ENCODE data around the gene RFX4. TPM values are rescaled to one million over a fixed set of nuclear protein-coding genes. Genes with fewer than 3 reads are reported as not detected.
"Not testable (repeated sequence)": the region's sequence is repeated elsewhere in the genome, so short reads cannot be mapped to it uniquely, and the experiment has no call there.

The RFX4 gene
- total RNA-seq, 1 donor from 2014 or later, result not detected

GRCh38 chr12:106602076-106602475 lies 19.3 kb downstream of the RFX4 start:
- Mint-ChIP-seq H3K9me3 (no peaks in the 10 kb centered on the region), H3K27me3 (ENCODE audit: low read depth) (peaks cover 32% of the 10 kb centered on the region), H3K27ac (no peak overlapping the region), H3K36me3 (no peaks in the 10 kb centered on the region), H3K4me3 (no peak overlapping the region), H3K4me1 (no peaks in the 10 kb centered on the region)
- DNase-seq (ENCODE audit: low spot score in 2 of 2, unreplicated experiment in 2 of 2), result no peak
- no peak for TF ChIP-seq CTCF (IDR thresholded peaks at IDR 0.05; ENCODE audit: unreplicated experiment)

GRCh38 chr12:106605254-106605653 lies 22.4 kb downstream of the RFX4 start:
- no peaks in the 10 kb centered on the region for H3K36me3 Mint-ChIP-seq
- TF ChIP-seq CTCF (IDR thresholded peaks at IDR 0.05; ENCODE audit: unreplicated experiment), result no peak
- H3K9me3 Mint-ChIP-seq, result peaks cover 2% of the 10 kb centered on the region
- H3K4me1 Mint-ChIP-seq, result no peaks in the 10 kb centered on the region
- no peak for DNase-seq (ENCODE audit: low spot score in 2 of 2, unreplicated experiment in 2 of 2)
- no peak overlapping the region for H3K4me3 Mint-ChIP-seq
- H3K27me3 Mint-ChIP-seq (ENCODE audit: low read depth), result peaks cover 17% of the 10 kb centered on the region
- H3K27ac Mint-ChIP-seq, result no peak overlapping the region

GRCh38 chr12:106620588-106620987 lies 37.8 kb downstream of the RFX4 start:
- peaks cover 30% of the 10 kb centered on the region for H3K9me3 Mint-ChIP-seq
- DNase-seq (ENCODE audit: low spot score in 2 of 2, unreplicated experiment in 2 of 2); H3K36me3 Mint-ChIP-seq; H3K27me3 Mint-ChIP-seq (ENCODE audit: low read depth); H3K4me1 Mint-ChIP-seq; H3K4me3 Mint-ChIP-seq; H3K27ac Mint-ChIP-seq: not testable (repeated sequence)

GRCh38 chr12:106625976-106626375 lies 43.2 kb downstream of the RFX4 start:
- Mint-ChIP-seq H3K36me3 (no peaks in the 10 kb centered on the region), H3K4me3 (no peak overlapping the region), H3K27me3 (ENCODE audit: low read depth) (no peaks in the 10 kb centered on the region), H3K9me3 (peaks cover 13% of the 10 kb centered on the region), H3K27ac (no peak overlapping the region), H3K4me1 (peaks cover 3% of the 10 kb centered on the region)
- DNase-seq (ENCODE audit: low spot score in 2 of 2, unreplicated experiment in 2 of 2), result no peak
- no peak for TF ChIP-seq CTCF (IDR thresholded peaks at IDR 0.05; ENCODE audit: unreplicated experiment)

GRCh38 chr12:106629797-106630659 lies 47.2 kb downstream of the RFX4 start:
- H3K9me3 Mint-ChIP-seq, result peaks cover 3% of the 10 kb centered on the region
- no peaks in the 10 kb centered on the region for H3K36me3 Mint-ChIP-seq
- no peak for TF ChIP-seq CTCF (IDR thresholded peaks at IDR 0.05; ENCODE audit: unreplicated experiment)
- H3K27me3 Mint-ChIP-seq (ENCODE audit: low read depth), result peaks cover 14% of the 10 kb centered on the region
- peaks cover 3% of the 10 kb centered on the region for H3K4me1 Mint-ChIP-seq
- no peak for DNase-seq (ENCODE audit: low spot score in 2 of 2, unreplicated experiment in 2 of 2)
- no peak overlapping the region for H3K4me3 Mint-ChIP-seq
- H3K27ac Mint-ChIP-seq, result no peak overlapping the region

- no peak for TF ChIP-seq CTCF (IDR thresholded peaks at IDR 0.05; ENCODE audit: unreplicated experiment)
- no peak for DNase-seq (ENCODE audit: low spot score in 2 of 2, unreplicated experiment in 2 of 2)
- Mint-ChIP-seq H3K4me1 (peaks cover 3% of the 10 kb centered on the region), H3K36me3 (no peaks in the 10 kb centered on the region), H3K9me3 (peaks cover 1% of the 10 kb centered on the region), H3K27me3 (ENCODE audit: low read depth) (peaks cover 21% of the 10 kb centered on the region), H3K27ac (no peak overlapping the region), H3K4me3 (no peak overlapping the region)
These were observed 48.3 kb downstream of the RFX4 start for GRCh38 chr12:106631150-106631549.

All from mesothelial cell of epicardium (in vitro differentiated cells).